HepG2 (cell line): ENCODE measurements around the gene SKIC2. TPM values are rescaled to one million over a fixed set of nuclear protein-coding genes. Genes with fewer than 3 reads are reported as not detected.

Experiments used
- CBX2 ChIP-seq, 2 experiments: fragments of 200-600 bp in 1 of 2; sonication (generic); formaldehyde crosslinking in 1 of 2; IDR thresholded peaks; 2 replicates each; pipeline versions ENCODE4 v1.7.0 to v1.8.1; 2018 to 2022; ENCODE audit warnings: low read depth in 2 of 2, low read length in 1 of 2, mild to moderate bottlenecking in 1 of 2, missing genetic modification reagents in 1 of 2
- CBX5 ChIP-seq: sonication (generic); formaldehyde crosslinking; IDR thresholded peaks from 2 replicates; pipeline ENCODE4 v1.4.0; 2020; ENCODE audit warnings: missing genetic modification reagents, borderline replicate concordance
- KDM5B ChIP-seq: sonication (generic); formaldehyde crosslinking; IDR thresholded peaks from 2 replicates; pipeline ENCODE4 v1.4.0; 2020; ENCODE audit warnings: missing genetic modification reagents, mild to moderate bottlenecking, borderline replicate concordance
- NRL ChIP-seq: sonication (generic); formaldehyde crosslinking; IDR thresholded peaks from 2 replicates; pipeline ENCODE4 v1.5.0; 2020; ENCODE audit warnings: missing genetic modification reagents, mild to moderate bottlenecking, moderate library complexity, borderline replicate concordance
- PHF5A ChIP-seq: IDR thresholded peaks from one replicate; pipeline ENCODE4 v1.6.1; 2018; ENCODE audit warnings: low read depth, missing genetic modification reagents; ENCODE audit not compliant: unreplicated experiment
- SRSF1 ChIP-seq: fragments of 200-400 bp; formaldehyde crosslinking; optimal IDR thresholded peaks from 2 replicates; pipeline ENCODE3; 2017; ENCODE audit warnings: mild to moderate bottlenecking, low read depth, low read length, moderate library complexity
- U2AF1 ChIP-seq: fragments of 200-400 bp; formaldehyde crosslinking; optimal IDR thresholded peaks from 2 replicates; pipeline ENCODE3; 2017; ENCODE audit warnings: mild to moderate bottlenecking, low read depth, low read length
- XBP1 ChIP-seq: sonication (generic); formaldehyde crosslinking; IDR thresholded peaks from 2 replicates; pipeline ENCODE4 v1.5.0; 2020; ENCODE audit warnings: missing genetic modification reagents
- ZNF333 ChIP-seq: sonication (generic); formaldehyde crosslinking; IDR thresholded peaks from 2 replicates; pipeline ENCODE4 v1.4.0; 2020; ENCODE audit warnings: mild to moderate bottlenecking, missing genetic modification reagents, borderline replicate concordance
- ZNF564 ChIP-seq: sonication (generic); formaldehyde crosslinking; IDR thresholded peaks from 2 replicates; pipeline ENCODE4 v1.8.1; 2023; ENCODE audit warnings: mild to moderate bottlenecking, missing genetic modification reagents
- ZNF652 ChIP-seq: IDR thresholded peaks from 2 replicates; pipeline ENCODE4 v1.6.1; 2016; ENCODE audit warnings: low read depth, borderline replicate concordance
- polyA plus RNA-seq, 8 experiments: library from polyadenylated mRNA; depleted of rRNA in 3 of 8; stranded (reverse) in 7 of 8; unstranded in 1 of 8; fragments of >200 nt; fragmentation: Illumina TruSeq in 4 of 8; extraction: Trizol in 4 of 8; gene quantifications; 2 replicates each; pipeline versions ENCODE4 v1.2.1 to v1.2.3, GENCODE V29; 2011 to 2016; ENCODE audit warnings: low read depth in 4 of 8, missing spikeins in 1 of 8, mixed read lengths in 1 of 8; ENCODE audit not compliant: insufficient read depth in 1 of 8
- total RNA-seq, 5 experiments: library from RNA; depleted of rRNA; stranded (reverse); fragments of >200 nt; fragmentation: Illumina TruSeq; extraction: Trizol; gene quantifications; 2 replicates each; pipeline ENCODE4 v1.2.3, GENCODE V29; 2016; ENCODE audit warnings: low read depth in 1 of 5
- TF ChIP-seq, protein P1 (sequence below): sonication (generic); formaldehyde crosslinking; IDR thresholded peaks from 2 replicates; pipeline ENCODE4 v1.4.0; 2020; ENCODE audit warnings: missing genetic modification reagents, borderline replicate concordance
- TF ChIP-seq, protein P2 (sequence below): sonication (generic); formaldehyde crosslinking; IDR thresholded peaks from 2 replicates; pipeline ENCODE4 v1.4.0; 2020; ENCODE audit warnings: mild to moderate bottlenecking, missing genetic modification reagents, borderline replicate concordance
- TF ChIP-seq, protein P3 (sequence below): sonication (generic); formaldehyde crosslinking; IDR thresholded peaks from 2 replicates; pipeline ENCODE4 v1.4.0; 2020; ENCODE audit warnings: missing genetic modification reagents
- TF ChIP-seq, protein P4 (sequence below): sonication (generic); formaldehyde crosslinking; IDR thresholded peaks from 2 replicates; pipeline ENCODE4 v1.4.0; 2020; ENCODE audit warnings: mild to moderate bottlenecking, missing genetic modification reagents
- TF ChIP-seq, protein P5 (sequence below): sonication (generic); formaldehyde crosslinking; IDR thresholded peaks from 2 replicates; pipeline ENCODE4 v1.8.1; 2023; ENCODE audit warnings: mild to moderate bottlenecking, moderate library complexity, missing genetic modification reagents
- TF ChIP-seq, protein P6 (sequence below): sonication (generic); formaldehyde crosslinking; IDR thresholded peaks from 2 replicates; pipeline ENCODE4 v1.5.1; 2020; ENCODE audit warnings: missing genetic modification reagents, mild to moderate bottlenecking, borderline replicate concordance

Gene SKIC2
- total and polyA plus RNA-seq, 2 of the 13 experiments (the other 11 are each of a cell fraction or from before 2014, with no cell fraction given): 67.1 to 68.4 TPM

DNA sequence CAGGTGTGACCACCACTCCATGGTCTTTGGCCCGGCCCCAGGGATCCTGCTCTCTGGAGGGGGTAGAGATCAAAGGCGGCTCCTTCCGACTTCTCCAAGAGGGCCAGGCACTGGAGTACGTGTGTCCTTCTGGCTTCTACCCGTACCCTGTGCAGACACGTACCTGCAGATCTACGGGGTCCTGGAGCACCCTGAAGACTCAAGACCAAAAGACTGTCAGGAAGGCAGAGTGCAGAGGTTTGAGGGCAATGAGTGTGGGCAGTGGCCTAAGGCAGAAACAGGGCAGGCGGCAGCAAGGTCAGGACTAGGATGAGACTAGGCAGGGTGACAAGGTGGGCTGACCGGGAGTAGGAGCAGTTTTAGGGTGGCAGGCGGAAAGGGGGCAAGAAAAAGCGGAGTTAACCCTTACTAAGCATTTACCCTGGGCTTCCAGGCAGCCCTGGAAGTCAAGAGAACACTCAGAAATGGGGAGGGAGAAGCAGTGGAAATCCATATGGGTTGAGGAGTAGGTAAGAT lies 12.5 kb upstream of the SKIC2 start (continued):
- TF ChIP-seq NRL (CRISPR knock-in tag) (peak; percentile 63), CBX2 (IDR thresholded peaks at IDR 0.05; ENCODE audit: low read depth, low read length) (no peak), CBX2 (CRISPR knock-in tag; IDR thresholded peaks at IDR 0.05; ENCODE audit: low read depth) (no peak), ZNF333 (CRISPR knock-in tag) (peak; percentile 31; the same call in 1 of the 2 replicates), XBP1 (CRISPR knock-in tag) (no peak), KDM5B (peak; percentile 83; the same call in 1 of the 2 replicates), SRSF1 (no peak), ZNF564 (CRISPR knock-in tag) (no peak), CBX5 (CRISPR knock-in tag) (no peak), PHF5A (CRISPR knock-in tag) (no peak), U2AF1 (no peak), ZNF652 (CRISPR knock-in tag) (peak; percentile 60; the same call in 1 of the 2 replicates)
- TF ChIP-seq, protein P1, sequence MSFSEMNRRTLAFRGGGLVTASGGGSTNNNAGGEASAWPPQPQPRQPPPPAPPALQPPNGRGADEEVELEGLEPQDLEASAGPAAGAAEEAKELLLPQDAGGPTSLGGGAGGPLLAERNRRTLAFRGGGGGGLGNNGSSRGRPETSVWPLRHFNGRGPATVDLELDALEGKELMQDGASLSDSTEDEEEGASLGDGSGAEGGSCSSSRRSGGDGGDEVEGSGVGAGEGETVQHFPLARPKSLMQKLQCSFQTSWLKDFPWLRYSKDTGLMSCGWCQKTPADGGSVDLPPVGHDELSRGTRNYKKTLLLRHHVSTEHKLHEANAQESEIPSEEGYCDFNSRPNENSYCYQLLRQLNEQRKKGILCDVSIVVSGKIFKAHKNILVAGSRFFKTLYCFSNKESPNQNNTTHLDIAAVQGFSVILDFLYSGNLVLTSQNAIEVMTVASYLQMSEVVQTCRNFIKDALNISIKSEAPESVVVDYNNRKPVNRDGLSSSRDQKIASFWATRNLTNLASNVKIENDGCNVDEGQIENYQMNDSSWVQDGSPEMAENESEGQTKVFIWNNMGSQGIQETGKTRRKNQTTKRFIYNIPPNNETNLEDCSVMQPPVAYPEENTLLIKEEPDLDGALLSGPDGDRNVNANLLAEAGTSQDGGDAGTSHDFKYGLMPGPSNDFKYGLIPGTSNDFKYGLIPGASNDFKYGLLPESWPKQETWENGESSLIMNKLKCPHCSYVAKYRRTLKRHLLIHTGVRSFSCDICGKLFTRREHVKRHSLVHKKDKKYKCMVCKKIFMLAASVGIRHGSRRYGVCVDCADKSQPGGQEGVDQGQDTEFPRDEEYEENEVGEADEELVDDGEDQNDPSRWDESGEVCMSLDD (CRISPR knock-in tag): no peak
- TF ChIP-seq, protein P2, sequence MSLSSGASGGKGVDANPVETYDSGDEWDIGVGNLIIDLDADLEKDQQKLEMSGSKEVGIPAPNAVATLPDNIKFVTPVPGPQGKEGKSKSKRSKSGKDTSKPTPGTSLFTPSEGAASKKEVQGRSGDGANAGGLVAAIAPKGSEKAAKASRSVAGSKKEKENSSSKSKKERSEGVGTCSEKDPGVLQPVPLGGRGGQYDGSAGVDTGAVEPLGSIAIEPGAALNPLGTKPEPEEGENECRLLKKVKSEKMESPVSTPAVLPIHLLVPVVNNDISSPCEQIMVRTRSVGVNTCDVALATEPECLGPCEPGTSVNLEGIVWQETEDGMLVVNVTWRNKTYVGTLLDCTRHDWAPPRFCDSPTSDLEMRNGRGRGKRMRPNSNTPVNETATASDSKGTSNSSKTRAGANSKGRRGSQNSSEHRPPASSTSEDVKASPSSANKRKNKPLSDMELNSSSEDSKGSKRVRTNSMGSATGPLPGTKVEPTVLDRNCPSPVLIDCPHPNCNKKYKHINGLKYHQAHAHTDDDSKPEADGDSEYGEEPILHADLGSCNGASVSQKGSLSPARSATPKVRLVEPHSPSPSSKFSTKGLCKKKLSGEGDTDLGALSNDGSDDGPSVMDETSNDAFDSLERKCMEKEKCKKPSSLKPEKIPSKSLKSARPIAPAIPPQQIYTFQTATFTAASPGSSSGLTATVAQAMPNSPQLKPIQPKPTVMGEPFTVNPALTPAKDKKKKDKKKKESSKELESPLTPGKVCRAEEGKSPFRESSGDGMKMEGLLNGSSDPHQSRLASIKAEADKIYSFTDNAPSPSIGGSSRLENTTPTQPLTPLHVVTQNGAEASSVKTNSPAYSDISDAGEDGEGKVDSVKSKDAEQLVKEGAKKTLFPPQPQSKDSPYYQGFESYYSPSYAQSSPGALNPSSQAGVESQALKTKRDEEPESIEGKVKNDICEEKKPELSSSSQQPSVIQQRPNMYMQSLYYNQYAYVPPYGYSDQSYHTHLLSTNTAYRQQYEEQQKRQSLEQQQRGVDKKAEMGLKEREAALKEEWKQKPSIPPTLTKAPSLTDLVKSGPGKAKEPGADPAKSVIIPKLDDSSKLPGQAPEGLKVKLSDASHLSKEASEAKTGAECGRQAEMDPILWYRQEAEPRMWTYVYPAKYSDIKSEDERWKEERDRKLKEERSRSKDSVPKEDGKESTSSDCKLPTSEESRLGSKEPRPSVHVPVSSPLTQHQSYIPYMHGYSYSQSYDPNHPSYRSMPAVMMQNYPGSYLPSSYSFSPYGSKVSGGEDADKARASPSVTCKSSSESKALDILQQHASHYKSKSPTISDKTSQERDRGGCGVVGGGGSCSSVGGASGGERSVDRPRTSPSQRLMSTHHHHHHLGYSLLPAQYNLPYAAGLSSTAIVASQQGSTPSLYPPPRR: 0 out of 2 replicates have a peak, but pooled peaks have one; percentile 5
- TF ChIP-seq, protein P3, sequence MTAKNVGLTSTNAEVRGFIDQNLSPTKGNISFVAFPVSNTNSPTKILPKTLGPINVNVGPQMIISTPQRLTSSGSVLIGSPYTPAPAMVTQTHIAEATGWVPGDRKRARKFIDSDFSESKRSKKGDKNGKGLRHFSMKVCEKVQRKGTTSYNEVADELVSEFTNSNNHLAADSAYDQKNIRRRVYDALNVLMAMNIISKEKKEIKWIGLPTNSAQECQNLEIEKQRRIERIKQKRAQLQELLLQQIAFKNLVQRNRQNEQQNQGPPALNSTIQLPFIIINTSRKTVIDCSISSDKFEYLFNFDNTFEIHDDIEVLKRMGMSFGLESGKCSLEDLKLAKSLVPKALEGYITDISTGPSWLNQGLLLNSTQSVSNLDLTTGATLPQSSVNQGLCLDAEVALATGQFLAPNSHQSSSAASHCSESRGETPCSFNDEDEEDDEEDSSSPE (CRISPR knock-in tag): peak; percentile 9; the same call in 1 of the 2 replicates
- TF ChIP-seq, protein P4, sequence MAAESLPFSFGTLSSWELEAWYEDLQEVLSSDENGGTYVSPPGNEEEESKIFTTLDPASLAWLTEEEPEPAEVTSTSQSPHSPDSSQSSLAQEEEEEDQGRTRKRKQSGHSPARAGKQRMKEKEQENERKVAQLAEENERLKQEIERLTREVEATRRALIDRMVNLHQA (CRISPR knock-in tag): no peak
- TF ChIP-seq, protein P5, sequence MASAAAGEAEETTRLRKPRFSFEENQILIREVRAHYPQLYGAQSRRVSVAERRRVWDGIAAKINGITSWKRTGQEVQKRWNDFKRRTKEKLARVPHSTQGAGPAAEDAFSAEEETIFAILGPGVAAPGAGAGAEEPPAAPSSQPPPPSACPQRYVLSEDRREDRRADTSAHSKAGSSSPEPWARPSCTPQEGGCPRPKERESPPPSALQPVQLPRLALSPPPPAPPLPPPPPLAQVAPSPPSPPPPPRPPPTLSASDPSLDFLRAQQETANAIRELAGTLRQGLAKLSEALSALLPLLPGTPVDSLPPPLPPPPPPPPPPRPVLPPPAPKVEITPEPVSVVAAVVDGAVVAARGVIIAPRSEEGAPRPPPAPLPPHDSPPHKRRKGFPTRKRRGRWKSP (CRISPR knock-in tag): no peak
- TF ChIP-seq, protein P6, sequence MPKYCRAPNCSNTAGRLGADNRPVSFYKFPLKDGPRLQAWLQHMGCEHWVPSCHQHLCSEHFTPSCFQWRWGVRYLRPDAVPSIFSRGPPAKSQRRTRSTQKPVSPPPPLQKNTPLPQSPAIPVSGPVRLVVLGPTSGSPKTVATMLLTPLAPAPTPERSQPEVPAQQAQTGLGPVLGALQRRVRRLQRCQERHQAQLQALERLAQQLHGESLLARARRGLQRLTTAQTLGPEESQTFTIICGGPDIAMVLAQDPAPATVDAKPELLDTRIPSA (CRISPR knock-in tag): no peak
